NCI-H748 (cell line): Measurements from ENCODE around the gene DHRSX.
"Not testable (repeated sequence)": the region's sequence is repeated elsewhere in the genome, so short reads cannot be mapped to it uniquely, and the experiment has no call there.

Source experiments
- DNase-seq: peaks from one replicate; lab custom pipeline; 2025; ENCODE audit not compliant: unreplicated experiment; lab: John Stamatoyannopoulos, UW

DHRSX gene, protein sequence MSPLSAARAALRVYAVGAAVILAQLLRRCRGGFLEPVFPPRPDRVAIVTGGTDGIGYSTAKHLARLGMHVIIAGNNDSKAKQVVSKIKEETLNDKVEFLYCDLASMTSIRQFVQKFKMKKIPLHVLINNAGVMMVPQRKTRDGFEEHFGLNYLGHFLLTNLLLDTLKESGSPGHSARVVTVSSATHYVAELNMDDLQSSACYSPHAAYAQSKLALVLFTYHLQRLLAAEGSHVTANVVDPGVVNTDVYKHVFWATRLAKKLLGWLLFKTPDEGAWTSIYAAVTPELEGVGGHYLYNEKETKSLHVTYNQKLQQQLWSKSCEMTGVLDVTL

GRCh38 chrX:2500803-2501558, at the start of gene DHRSX, which contains the start of gene ZBED1:
Gene DHRSX (minus strand): TSS chrX:2500976. CDS start chrX:2500925, 51 bp downstream.
Gene ZBED1 (minus strand): TSS chrX:2500976. CDS start chrX:2490719, 10,257 bp downstream.
- DNase-seq, result no peak

GRCh38 chrX:2549876-2550275, 49.1 kb upstream of the DHRSX start:
- DNase-seq, result peak; percentile 92

GRCh38 chrX:2548711-2549423, 48.1 kb upstream of the DHRSX start:
- no peak for DNase-seq

GRCh38 chrX:2547736-2548135, 47.0 kb upstream of the DHRSX start:
- no peak for DNase-seq

- DNase-seq, result no peak
Measured at GRCh38 chrX:2546496-2546895, 45.7 kb upstream of the DHRSX start.

- no peak for DNase-seq
Measured at GRCh38 chrX:2545144-2545543, 44.4 kb upstream of the DHRSX start.

DNA sequence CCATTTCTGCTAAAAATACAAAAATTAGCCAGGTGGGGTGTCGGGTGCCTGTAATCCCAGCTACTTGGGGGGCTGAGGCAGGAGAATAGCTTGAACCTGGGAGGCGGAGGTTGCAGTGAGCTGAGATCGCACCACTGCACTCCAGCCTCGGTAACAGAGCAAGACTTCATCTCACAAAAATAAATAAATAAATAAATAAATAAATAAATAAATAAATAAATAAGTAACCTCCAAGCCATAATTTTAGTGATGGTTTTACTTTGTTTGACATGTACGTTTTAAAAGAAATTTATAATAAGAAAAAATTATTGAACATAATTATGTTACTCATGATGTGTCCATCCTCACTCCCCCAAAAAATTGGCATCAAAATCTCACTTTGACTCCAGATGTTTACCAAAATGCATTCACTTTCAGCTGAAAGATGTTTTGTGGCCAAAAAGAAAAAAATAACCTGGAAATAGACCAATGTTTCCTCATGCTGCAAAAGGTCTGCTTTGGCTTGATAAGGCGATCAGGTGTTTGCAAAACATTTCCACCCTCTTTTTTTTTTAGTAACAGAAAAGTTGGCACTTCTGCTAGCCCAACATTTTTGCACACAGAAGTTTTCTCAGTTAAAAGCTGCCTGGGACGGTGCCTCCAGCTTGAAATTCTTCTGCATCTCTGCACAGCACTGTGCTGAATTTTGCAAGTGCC, 42.2 kb upstream of the DHRSX start:
- no peak for DNase-seq

DNA sequence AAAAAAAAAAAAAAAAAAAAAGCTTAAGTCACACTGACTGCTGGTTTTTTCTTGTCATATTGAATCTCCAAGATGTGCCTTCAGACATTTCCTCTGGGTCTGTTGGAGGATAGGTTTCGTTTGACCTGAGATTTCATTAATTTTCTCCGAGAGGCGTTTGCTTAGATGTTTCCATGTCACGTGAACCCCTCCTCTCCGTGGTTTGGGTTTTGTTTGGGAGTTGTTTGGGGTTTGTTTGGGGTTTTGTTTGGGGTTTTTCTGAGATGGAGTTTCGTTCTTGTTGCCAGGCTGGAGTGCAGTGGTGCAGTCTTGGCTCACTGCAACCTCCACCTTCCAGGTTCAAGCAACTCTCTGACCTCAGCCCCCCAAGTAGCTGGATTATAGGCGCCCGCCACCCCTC, 40.8 kb upstream of the DHRSX start:
- DNase-seq, result no peak

GRCh38 chrX:2540426-2540947, 39.7 kb upstream of the DHRSX start:
- no peak for DNase-seq

DNA sequence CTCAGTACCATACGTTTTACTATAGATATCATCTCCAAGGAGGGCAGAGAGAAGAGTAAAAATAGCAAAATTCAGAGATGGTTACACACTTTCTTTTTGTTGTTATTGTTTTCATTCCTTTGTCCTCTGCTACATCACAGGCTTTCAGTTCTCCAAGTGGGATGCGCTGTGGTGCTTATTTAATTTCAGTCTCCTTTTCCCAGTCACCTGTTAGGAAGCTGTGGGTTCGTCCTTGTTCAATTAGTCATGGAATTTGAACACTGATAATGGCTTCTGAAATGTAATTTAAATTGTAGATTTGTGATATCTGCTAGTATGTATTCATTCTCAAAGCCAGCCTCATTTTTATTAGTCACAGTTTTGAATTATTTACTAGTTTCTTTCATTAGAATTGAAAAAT, 38.8 kb upstream of the DHRSX start:
- DNase-seq, result no peak

DNA sequence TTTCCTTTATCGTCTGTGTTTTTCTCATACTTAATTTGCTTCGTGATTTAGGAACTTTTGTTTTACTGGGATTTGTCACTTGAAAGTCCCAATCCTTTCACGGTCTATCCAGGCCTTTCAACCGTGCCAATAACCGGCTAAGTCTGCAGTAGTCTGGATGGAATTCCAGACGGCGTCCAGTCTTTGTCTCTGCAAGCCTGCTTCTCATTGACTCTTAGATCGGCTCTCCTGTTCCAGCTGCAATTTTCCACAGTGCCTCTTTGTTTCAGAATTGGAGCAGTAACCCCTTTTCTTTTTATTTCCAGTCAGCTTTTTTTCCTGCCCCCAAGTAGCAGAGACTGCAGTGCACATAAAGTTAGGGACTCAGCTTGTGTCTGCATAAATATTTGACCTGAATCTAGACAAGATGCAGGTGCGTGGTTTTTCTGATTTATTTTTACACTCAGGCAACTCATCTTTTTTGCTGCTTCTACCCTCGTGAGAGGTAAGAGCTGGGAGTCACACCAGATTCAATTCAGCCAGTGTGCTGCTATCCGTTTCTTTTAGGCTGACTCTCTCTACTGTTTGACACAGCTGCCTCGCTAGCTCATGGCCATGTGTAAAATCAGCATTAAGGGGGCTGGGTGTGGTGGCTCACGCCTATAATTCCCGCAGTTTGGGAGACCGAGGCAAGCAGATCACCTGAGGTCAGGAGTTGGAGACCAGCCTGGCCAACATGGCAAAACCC, 37.4 kb upstream of the DHRSX start:
- no peak for DNase-seq

GRCh38 chrX:2536974-2537373, 36.2 kb upstream of the DHRSX start:
- DNase-seq, result no peak

- DNase-seq, result no peak
Measured at GRCh38 chrX:2536141-2536540, 35.4 kb upstream of the DHRSX start.

- DNase-seq, result not testable (repeated sequence)
Measured at GRCh38 chrX:2534261-2535021, 33.7 kb upstream of the DHRSX start.

DNA sequence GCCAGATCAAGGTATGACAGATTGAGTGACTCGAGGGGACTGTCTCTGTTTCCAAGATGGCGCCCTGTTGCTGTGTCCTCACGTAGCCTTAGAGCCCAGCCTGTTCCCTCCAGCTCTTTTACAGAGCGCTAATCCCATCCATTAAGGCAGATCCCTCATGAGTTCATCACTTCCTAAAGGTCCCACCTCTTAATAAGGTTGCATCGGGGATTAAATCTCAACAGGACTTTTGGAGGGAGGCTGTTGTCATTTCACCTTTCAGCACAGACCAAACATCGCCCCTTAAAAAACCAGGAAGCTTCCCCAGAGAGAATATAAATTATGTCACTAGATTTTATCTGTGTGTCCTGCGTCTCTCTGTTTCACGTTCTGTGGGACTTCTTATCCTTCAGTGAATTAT, 32.6 kb upstream of the DHRSX start:
- DNase-seq, result no peak

GRCh38 chrX:2526390-2526789, 25.6 kb upstream of the DHRSX start:
- no peak for DNase-seq

- DNase-seq, result no peak
Measured at GRCh38 chrX:2523911-2524310, 23.1 kb upstream of the DHRSX start.

DNA sequence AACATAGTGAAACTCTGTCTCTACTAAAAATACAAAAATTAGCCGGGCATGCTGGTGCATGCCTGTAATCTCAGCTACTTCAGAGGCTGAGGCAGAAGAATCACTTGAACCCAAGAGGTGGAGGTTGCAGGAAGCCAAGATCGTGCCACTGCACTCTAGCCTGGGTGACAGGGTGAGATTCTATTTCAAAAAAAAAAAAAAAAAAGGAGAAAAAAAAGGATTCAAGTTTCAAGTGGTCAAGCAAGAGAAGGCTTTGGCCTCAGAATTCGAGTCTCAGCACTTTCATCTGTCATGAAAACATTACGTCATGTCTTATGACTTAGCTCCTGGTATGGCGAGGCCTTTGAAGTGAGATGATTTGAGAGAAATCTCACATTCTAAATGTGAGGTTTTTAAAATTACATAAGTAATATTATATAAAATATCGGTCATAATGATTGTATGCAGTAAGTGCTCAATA, 21.2 kb upstream of the DHRSX start:
- DNase-seq, result no peak
